HepG2 (cell line): ENCODE results near the gene RAB3A. TPM values are rescaled to one million over a fixed set of nuclear protein-coding genes. Genes with fewer than 3 reads are reported as not detected.

ENCODE experiments used
- HNRNPH1 ChIP-seq: fragments of 200-400 bp; formaldehyde crosslinking; optimal IDR thresholded peaks from 2 replicates; pipeline ENCODE3; 2017; ENCODE audit warnings: mild to moderate bottlenecking, low read depth, low read length
- IKZF1 ChIP-seq: fragments of 450-650 bp; IDR thresholded peaks from 2 replicates; pipeline ENCODE4 v1.7.1; 2016
- MYC ChIP-seq: sonication (generic); formaldehyde crosslinking; IDR thresholded peaks from 2 replicates; pipeline ENCODE4 v1.9.0; 2021; ENCODE audit warnings: missing genetic modification reagents, borderline replicate concordance
- REPIN1 ChIP-seq: sonication (generic); formaldehyde crosslinking; IDR thresholded peaks from 2 replicates; pipeline ENCODE4 v1.8.0; 2022; ENCODE audit warnings: missing genetic modification reagents, low read depth, mild to moderate bottlenecking, borderline replicate concordance
- SALL2 ChIP-seq: sonication (generic); formaldehyde crosslinking; IDR thresholded peaks from 2 replicates; pipeline ENCODE4 v1.8.1; 2023; ENCODE audit warnings: mild to moderate bottlenecking, missing genetic modification reagents, inconsistent platforms
- SIN3B ChIP-seq: fragments of 150-350 bp; IDR thresholded peaks from 2 replicates; pipeline ENCODE4 v1.6.1; 2014; ENCODE audit warnings: low read length
- ZHX1 ChIP-seq: sonication (generic); formaldehyde crosslinking; IDR thresholded peaks from 2 replicates; pipeline ENCODE4 v1.8.1; 2022; ENCODE audit warnings: low read depth, mild to moderate bottlenecking, missing genetic modification reagents
- ZNF326 ChIP-seq: sonication (generic); formaldehyde crosslinking; IDR thresholded peaks from 2 replicates; pipeline ENCODE4 v1.4.0; 2020; ENCODE audit warnings: missing genetic modification reagents, borderline replicate concordance
- polyA plus RNA-seq, 8 experiments: library from polyadenylated mRNA; depleted of rRNA in 3 of 8; stranded (reverse) in 7 of 8; unstranded in 1 of 8; fragments of >200 nt; fragmentation: Illumina TruSeq in 4 of 8; extraction: Trizol in 4 of 8; gene quantifications; 2 replicates each; pipeline versions ENCODE4 v1.2.1 to v1.2.3, GENCODE V29; 2011 to 2016; ENCODE audit warnings: low read depth in 4 of 8, missing spikeins in 1 of 8, mixed read lengths in 1 of 8; ENCODE audit not compliant: insufficient read depth in 1 of 8
- total RNA-seq, 5 experiments: library from RNA; depleted of rRNA; stranded (reverse); fragments of >200 nt; fragmentation: Illumina TruSeq; extraction: Trizol; gene quantifications; 2 replicates each; pipeline ENCODE4 v1.2.3, GENCODE V29; 2016; ENCODE audit warnings: low read depth in 1 of 5
- TF ChIP-seq, protein P1 (sequence below): IDR thresholded peaks from 2 replicates; pipeline ENCODE4 v1.4.0; 2020; ENCODE audit warnings: mild to moderate bottlenecking, missing genetic modification reagents

The RAB3A gene
- total and polyA plus RNA-seq, 2 of the 13 experiments (the other 11 are each of a cell fraction or from before 2014, with no cell fraction given) = 0.58 to 0.98 TPM

GRCh38 chr19:18230941-18231734 lies 27.3 kb upstream of the RAB3A start (continued):
- TF ChIP-seq ZHX1 (CRISPR knock-in tag) (peak; percentile 54; the same call in 1 of the 2 replicates), SALL2 (CRISPR knock-in tag) (no peak), MYC (CRISPR knock-in tag) (no peak), SIN3B (no peak), REPIN1 (no peak), HNRNPH1 (no peak), ZNF326 (CRISPR knock-in tag) (no peak), IKZF1 (no peak)
- TF ChIP-seq, protein P1, sequence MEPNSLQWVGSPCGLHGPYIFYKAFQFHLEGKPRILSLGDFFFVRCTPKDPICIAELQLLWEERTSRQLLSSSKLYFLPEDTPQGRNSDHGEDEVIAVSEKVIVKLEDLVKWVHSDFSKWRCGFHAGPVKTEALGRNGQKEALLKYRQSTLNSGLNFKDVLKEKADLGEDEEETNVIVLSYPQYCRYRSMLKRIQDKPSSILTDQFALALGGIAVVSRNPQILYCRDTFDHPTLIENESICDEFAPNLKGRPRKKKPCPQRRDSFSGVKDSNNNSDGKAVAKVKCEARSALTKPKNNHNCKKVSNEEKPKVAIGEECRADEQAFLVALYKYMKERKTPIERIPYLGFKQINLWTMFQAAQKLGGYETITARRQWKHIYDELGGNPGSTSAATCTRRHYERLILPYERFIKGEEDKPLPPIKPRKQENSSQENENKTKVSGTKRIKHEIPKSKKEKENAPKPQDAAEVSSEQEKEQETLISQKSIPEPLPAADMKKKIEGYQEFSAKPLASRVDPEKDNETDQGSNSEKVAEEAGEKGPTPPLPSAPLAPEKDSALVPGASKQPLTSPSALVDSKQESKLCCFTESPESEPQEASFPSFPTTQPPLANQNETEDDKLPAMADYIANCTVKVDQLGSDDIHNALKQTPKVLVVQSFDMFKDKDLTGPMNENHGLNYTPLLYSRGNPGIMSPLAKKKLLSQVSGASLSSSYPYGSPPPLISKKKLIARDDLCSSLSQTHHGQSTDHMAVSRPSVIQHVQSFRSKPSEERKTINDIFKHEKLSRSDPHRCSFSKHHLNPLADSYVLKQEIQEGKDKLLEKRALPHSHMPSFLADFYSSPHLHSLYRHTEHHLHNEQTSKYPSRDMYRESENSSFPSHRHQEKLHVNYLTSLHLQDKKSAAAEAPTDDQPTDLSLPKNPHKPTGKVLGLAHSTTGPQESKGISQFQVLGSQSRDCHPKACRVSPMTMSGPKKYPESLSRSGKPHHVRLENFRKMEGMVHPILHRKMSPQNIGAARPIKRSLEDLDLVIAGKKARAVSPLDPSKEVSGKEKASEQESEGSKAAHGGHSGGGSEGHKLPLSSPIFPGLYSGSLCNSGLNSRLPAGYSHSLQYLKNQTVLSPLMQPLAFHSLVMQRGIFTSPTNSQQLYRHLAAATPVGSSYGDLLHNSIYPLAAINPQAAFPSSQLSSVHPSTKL (CRISPR knock-in tag) = 0 out of 2 replicates have a peak, but pooled peaks have one; percentile 30
